ENCODE results near the gene TPSG1.
"Not testable (repeated sequence)": the region's sequence is repeated elsewhere in the genome, so short reads cannot be mapped to it uniquely, and the experiment has no call there.

DNA sequence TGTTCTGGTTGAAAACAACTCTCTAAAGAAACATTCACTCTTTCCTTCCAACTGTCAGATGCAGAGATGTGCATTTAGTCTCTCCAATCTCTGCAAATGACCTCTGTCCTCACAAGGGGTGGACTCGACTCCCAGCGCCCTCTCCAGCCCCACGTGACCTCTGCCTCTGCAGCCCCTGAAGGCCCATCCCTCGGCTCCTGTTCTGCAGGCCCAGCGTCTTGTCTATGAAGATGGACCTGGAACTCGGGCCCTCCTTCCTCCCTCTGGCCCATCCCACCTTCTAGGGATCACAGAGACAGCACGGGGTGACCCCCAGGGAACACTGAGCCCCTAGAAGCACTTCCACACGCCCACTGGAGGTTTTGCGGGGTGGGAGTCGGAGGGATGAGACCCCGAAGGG is 18.3 kb upstream of the TPSG1 start:
- TF ChIP-seq, protein P1, sequence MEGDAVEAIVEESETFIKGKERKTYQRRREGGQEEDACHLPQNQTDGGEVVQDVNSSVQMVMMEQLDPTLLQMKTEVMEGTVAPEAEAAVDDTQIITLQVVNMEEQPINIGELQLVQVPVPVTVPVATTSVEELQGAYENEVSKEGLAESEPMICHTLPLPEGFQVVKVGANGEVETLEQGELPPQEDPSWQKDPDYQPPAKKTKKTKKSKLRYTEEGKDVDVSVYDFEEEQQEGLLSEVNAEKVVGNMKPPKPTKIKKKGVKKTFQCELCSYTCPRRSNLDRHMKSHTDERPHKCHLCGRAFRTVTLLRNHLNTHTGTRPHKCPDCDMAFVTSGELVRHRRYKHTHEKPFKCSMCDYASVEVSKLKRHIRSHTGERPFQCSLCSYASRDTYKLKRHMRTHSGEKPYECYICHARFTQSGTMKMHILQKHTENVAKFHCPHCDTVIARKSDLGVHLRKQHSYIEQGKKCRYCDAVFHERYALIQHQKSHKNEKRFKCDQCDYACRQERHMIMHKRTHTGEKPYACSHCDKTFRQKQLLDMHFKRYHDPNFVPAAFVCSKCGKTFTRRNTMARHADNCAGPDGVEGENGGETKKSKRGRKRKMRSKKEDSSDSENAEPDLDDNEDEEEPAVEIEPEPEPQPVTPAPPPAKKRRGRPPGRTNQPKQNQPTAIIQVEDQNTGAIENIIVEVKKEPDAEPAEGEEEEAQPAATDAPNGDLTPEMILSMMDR (IDR thresholded peaks at IDR 0.05 in 8 of 11, conservative IDR thresholded peaks at IDR 0.05 in 3 of 11): not testable (repeated sequence)
- TF ChIP-seq POLR2AphosphoS5, POLR2A (IDR thresholded peaks at IDR 0.05): not testable (repeated sequence)
